ENCODE measurements around the gene NMBR. TPM values are rescaled to one million over a fixed set of nuclear protein-coding genes. Genes with fewer than 3 reads are reported as not detected.
"Not testable (repeated sequence)": the region's sequence is repeated elsewhere in the genome, so short reads cannot be mapped to it uniquely, and the experiment has no call there.

NMBR gene
- total RNA-seq, 1 experiment from 2014 or later: not detected

- Histone ChIP-seq H3F3A (ENCODE audit: low read length, unreplicated experiment) (peaks cover 10% of the 10 kb centered on the region), H3K4me1 (ENCODE audit: insufficient read depth, low read length) (peaks cover 24% of the 10 kb centered on the region), H3K36me3 (ENCODE audit: low read depth, low read length) (0 out of 2 replicates have a peak, but pooled peaks cover 3% of the 10 kb centered on the region), H3K79me2 (ENCODE audit: low read length) (peaks cover 27% of the 10 kb centered on the region; the same call in 1 of the 2 replicates), H4K20me1 (ENCODE audit: low read length) (no peaks in the 10 kb centered on the region), H3K9me2 (replicated peaks; ENCODE audit: low read length) (no peaks in the 10 kb centered on the region), H3K27ac (ENCODE audit: low read length) (no peak overlapping the region), H3K9ac (ENCODE audit: low read length) (no peak overlapping the region), H3K9me3 (ENCODE audit: low read length) (no peaks in the 10 kb centered on the region), H2AFZ (ENCODE audit: low read length) (no peak overlapping the region), H3K4me3 (ENCODE audit: low read length) (no peak overlapping the region), H3K4me2 (ENCODE audit: low read length) (no peak overlapping the region), H3K27me3 (ENCODE audit: low read length) (no peaks in the 10 kb centered on the region)
- DNase-seq (no peak), ATAC-seq (no peak)
- BruUV-seq (replicated peaks): no TSS peak
- TF ChIP-seq CTCF (conservative IDR thresholded peaks at IDR 0.05; ENCODE audit: low read depth, low read length) (no peak), EZH2phosphoT487 (IDR thresholded peaks at IDR 0.05; ENCODE audit: borderline replicate concordance, low read length) (no peak), EZH2 (IDR thresholded peaks at IDR 0.05; ENCODE audit: low read length, unreplicated experiment) (no peak)
- CTCF ChIA-PET: no interaction called here
- POLR2A ChIA-PET (ENCODE audit: unreplicated experiment): no interaction called here
- intact Hi-C loops (cut with micrococcal nuclease): no loop called here
Observed at GRCh38 chr6:142193621-142194020, 46.7 kb upstream of the NMBR start.

- H3K9ac ChIP-seq (ENCODE audit: low read length): no peak overlapping the region
- no TSS peak for BruUV-seq (replicated peaks)
- ATAC-seq (no peak), DNase-seq (no peak)
- H3K4me1 ChIP-seq (ENCODE audit: insufficient read depth, low read length): peaks cover 24% of the 10 kb centered on the region
- no peak for TF ChIP-seq EZH2 (IDR thresholded peaks at IDR 0.05; ENCODE audit: low read length, unreplicated experiment)
- TF ChIP-seq EZH2phosphoT487 (IDR thresholded peaks at IDR 0.05; ENCODE audit: borderline replicate concordance, low read length): no peak
- no peak for TF ChIP-seq CTCF (conservative IDR thresholded peaks at IDR 0.05; ENCODE audit: low read depth, low read length)
- no peaks in the 10 kb centered on the region for H3K9me3 ChIP-seq (ENCODE audit: low read length)
- H3K9me2 ChIP-seq (replicated peaks; ENCODE audit: low read length): no peaks in the 10 kb centered on the region
- H3K4me3 ChIP-seq (ENCODE audit: low read length): no peak overlapping the region
- intact Hi-C loops (cut with micrococcal nuclease): no loop called here
- H3K79me2 ChIP-seq (ENCODE audit: low read length): peaks cover 25% of the 10 kb centered on the region; the same call in 1 of the 2 replicates
- H4K20me1 ChIP-seq (ENCODE audit: low read length): no peaks in the 10 kb centered on the region
- peaks cover 10% of the 10 kb centered on the region for H3F3A ChIP-seq (ENCODE audit: low read length, unreplicated experiment)
- no peak overlapping the region for H3K27ac ChIP-seq (ENCODE audit: low read length)
- H3K27me3 ChIP-seq (ENCODE audit: low read length): no peaks in the 10 kb centered on the region
- 0 out of 2 replicates have a peak, but pooled peaks cover 3% of the 10 kb centered on the region for H3K36me3 ChIP-seq (ENCODE audit: low read depth, low read length)
- H3K4me2 ChIP-seq (ENCODE audit: low read length): no peak overlapping the region
- POLR2A ChIA-PET (ENCODE audit: unreplicated experiment): no interaction called here
- CTCF ChIA-PET: no interaction called here
- H2AFZ ChIP-seq (ENCODE audit: low read length): no peak overlapping the region
Observed at GRCh38 chr6:142192343-142192742, 45.4 kb upstream of the NMBR start.

GRCh38 chr6:142189057-142189456, 42.1 kb upstream of the NMBR start:
- Histone ChIP-seq H3F3A (ENCODE audit: low read length, unreplicated experiment) (no peaks in the 10 kb centered on the region), H3K4me2 (ENCODE audit: low read length) (no peak overlapping the region), H3K9me2 (replicated peaks; ENCODE audit: low read length) (no peaks in the 10 kb centered on the region), H2AFZ (ENCODE audit: low read length) (no peak overlapping the region), H3K79me2 (ENCODE audit: low read length) (peaks cover 6% of the 10 kb centered on the region; the same call in 1 of the 2 replicates), H3K4me1 (ENCODE audit: insufficient read depth, low read length) (no peaks in the 10 kb centered on the region), H4K20me1 (ENCODE audit: low read length) (no peaks in the 10 kb centered on the region), H3K9ac (ENCODE audit: low read length) (no peak overlapping the region), H3K27ac (ENCODE audit: low read length) (no peak overlapping the region), H3K9me3 (ENCODE audit: low read length) (no peaks in the 10 kb centered on the region), H3K27me3 (ENCODE audit: low read length) (no peaks in the 10 kb centered on the region), H3K36me3 (ENCODE audit: low read depth, low read length) (0 out of 2 replicates have a peak, but pooled peaks cover 3% of the 10 kb centered on the region), H3K4me3 (ENCODE audit: low read length) (no peak overlapping the region)
- no peak for DNase-seq
- no peak for ATAC-seq
- intact Hi-C loops (cut with micrococcal nuclease): no loop called here
- ChIA-PET CTCF (no interaction called here), POLR2A (ENCODE audit: unreplicated experiment) (no interaction called here)
- BruUV-seq (replicated peaks): no TSS peak
- TF ChIP-seq EZH2 (IDR thresholded peaks at IDR 0.05; ENCODE audit: low read length, unreplicated experiment): no peak
- no peak for TF ChIP-seq EZH2phosphoT487 (IDR thresholded peaks at IDR 0.05; ENCODE audit: borderline replicate concordance, low read length)
- TF ChIP-seq CTCF (conservative IDR thresholded peaks at IDR 0.05; ENCODE audit: low read depth, low read length): no peak

- H3K9me3 ChIP-seq (ENCODE audit: low read length); CTCF ChIA-PET; BruUV-seq (replicated peaks); H3F3A ChIP-seq (ENCODE audit: low read length, unreplicated experiment); H2AFZ ChIP-seq (ENCODE audit: low read length); DNase-seq; H3K9me2 ChIP-seq (replicated peaks; ENCODE audit: low read length); intact Hi-C loops (cut with micrococcal nuclease); H3K4me2 ChIP-seq (ENCODE audit: low read length); H3K27ac ChIP-seq (ENCODE audit: low read length); H3K4me1 ChIP-seq (ENCODE audit: insufficient read depth, low read length); H4K20me1 ChIP-seq (ENCODE audit: low read length); H3K4me3 ChIP-seq (ENCODE audit: low read length); H3K36me3 ChIP-seq (ENCODE audit: low read depth, low read length); H3K27me3 ChIP-seq (ENCODE audit: low read length); H3K9ac ChIP-seq (ENCODE audit: low read length); ATAC-seq; H3K79me2 ChIP-seq (ENCODE audit: low read length): not testable (repeated sequence)
- POLR2A ChIA-PET (ENCODE audit: unreplicated experiment): interaction anchor here (0.6 kb wide), 1 partner anchor 404 kb away, joined by 6 read pairs; no protein-coding TSS in a partner anchor
Observed at GRCh38 chr6:142188341-142188740, 41.4 kb upstream of the NMBR start.
